ENCODE measurements around the gene C1orf56.
A peak's percentile ranks its signal among the peaks of the same experiment; 100 is the strongest.

Gene C1orf56

GRCh38 chr1:151024540-151025146 lies 22.9 kb upstream of the C1orf56 start:
- no peak for DNase-seq (ENCODE audit: low spot score)

GRCh38 chr1:151026460-151026859 lies 21.1 kb upstream of the C1orf56 start:
- DNase-seq (ENCODE audit: low spot score) = no peak

GRCh38 chr1:151032164-151032563 lies 15.4 kb upstream of the C1orf56 start:
- no peak for DNase-seq (ENCODE audit: low spot score)

- no peak for DNase-seq (ENCODE audit: low spot score)
These were observed 12.4 kb upstream of the C1orf56 start for GRCh38 chr1:151035167-151035566.

- no peak for DNase-seq (ENCODE audit: low spot score)
These were observed 11.2 kb upstream of the C1orf56 start, which contains the start of gene BNIPL for GRCh38 chr1:151036356-151036755. Gene BNIPL (plus strand): TSS chr1:151036586. CDS start chr1:151036726, 140 bp downstream.

- no peak for DNase-seq (ENCODE audit: low spot score)
These were observed 10.5 kb upstream of the C1orf56 start for GRCh38 chr1:151037032-151037431.

GRCh38 chr1:151039521-151039920 lies 8.0 kb upstream of the C1orf56 start:
- DNase-seq (ENCODE audit: low spot score) = no peak

GRCh38 chr1:151043163-151043562 lies 4.4 kb upstream of the C1orf56 start:
- no peak for DNase-seq (ENCODE audit: low spot score)

- DNase-seq (ENCODE audit: low spot score) = peak; percentile 57
These were observed 534 bp downstream of the C1orf56 start for GRCh38 chr1:151047925-151048644.

- DNase-seq (ENCODE audit: low spot score) = no peak
These were observed 1.1 kb downstream of the C1orf56 start for GRCh38 chr1:151048645-151049032.

GRCh38 chr1:151049458-151049857 lies 1.9 kb downstream of the C1orf56 start:
- DNase-seq (ENCODE audit: low spot score) = no peak

- DNase-seq (ENCODE audit: low spot score) = no peak
These were observed 2.6 kb downstream of the C1orf56 start for GRCh38 chr1:151050051-151050688.

- DNase-seq (ENCODE audit: low spot score) = no peak
These were observed 3.9 kb downstream of the C1orf56 start for GRCh38 chr1:151051356-151052009.

GRCh38 chr1:151054971-151055547 lies 7.5 kb downstream of the C1orf56 start:
- DNase-seq (ENCODE audit: low spot score) = no peak

GRCh38 chr1:151055581-151055980 lies 8.0 kb downstream of the C1orf56 start:
- DNase-seq (ENCODE audit: low spot score) = no peak

GRCh38 chr1:151056149-151056548 lies 8.6 kb downstream of the C1orf56 start:
- DNase-seq (ENCODE audit: low spot score) = no peak

- DNase-seq (ENCODE audit: low spot score) = peak; percentile 49
These were observed 11.1 kb downstream of the C1orf56 start for GRCh38 chr1:151058692-151059091.

- DNase-seq (ENCODE audit: low spot score) = peak; percentile 88
These were observed 11.8 kb downstream of the C1orf56 start, which contains the start of gene CDC42SE1 for GRCh38 chr1:151059109-151060006. Gene CDC42SE1 (minus strand): TSS chr1:151059622. CDS start chr1:151055730, 3,892 bp downstream.

GRCh38 chr1:151060007-151060656 lies 12.6 kb downstream of the C1orf56 start, which contains the start of gene MLLT11:
Gene MLLT11 (plus strand): TSS chr1:151060397. CDS start chr1:151067225, 6,828 bp downstream.
- DNase-seq (ENCODE audit: low spot score) = no peak

- no peak for DNase-seq (ENCODE audit: low spot score)
These were observed 13.3 kb downstream of the C1orf56 start for GRCh38 chr1:151060657-151061421.
